Sigmoid colon (tissue), 4 donors: ENCODE results near the gene MAGI2.

Experiments used
- CTCF ChIP-seq, 4 experiments: fragments of 450-650 bp in 3 of 4; fragments of 200-600 bp in 1 of 4; IDR thresholded peaks; one replicate each; pipeline ENCODE4 v1.5.1; 2016 to 2019; ENCODE audit warnings: antibody characterized with exemption in 4 of 4, mild to moderate bottlenecking in 3 of 4, moderate library complexity in 2 of 4
- EP300 ChIP-seq, 4 donors: sonication (generic); formaldehyde crosslinking; IDR thresholded peaks; one replicate each; pipeline ENCODE4 v1.6.1; 2017; ENCODE audit warnings: antibody characterized with exemption in 4 of 4
- POLR2A ChIP-seq, 2 donors: fragments of 450-650 bp; IDR thresholded peaks; one replicate each; pipeline ENCODE4 v1.6.1; 2016; ENCODE audit warnings: antibody characterized with exemption in 2 of 2, mild to moderate bottlenecking in 2 of 2, moderate library complexity in 2 of 2
- POLR2AphosphoS5 ChIP-seq, 4 donors: sonication (generic); formaldehyde crosslinking; IDR thresholded peaks; one replicate each; pipeline ENCODE4 v1.6.1; 2017; ENCODE audit warnings: antibody characterized with exemption in 4 of 4

- TF ChIP-seq EP300 (IDR thresholded peaks at IDR 0.05) = no peak
- no peak for TF ChIP-seq CTCF (IDR thresholded peaks at IDR 0.05)
- no peak for TF ChIP-seq POLR2AphosphoS5 (IDR thresholded peaks at IDR 0.05)
- no peak for TF ChIP-seq POLR2A (IDR thresholded peaks at IDR 0.05)
Observed at GRCh38 chr7:78684201-78684600, 769.3 kb downstream of the MAGI2 start.
